NCI-H2081 (cell line): ENCODE measurements around the gene PUS1.
"Not testable (repeated sequence)": the region's sequence is repeated elsewhere in the genome, so short reads cannot be mapped to it uniquely, and the experiment has no call there.

Experiments
- DNase-seq, 2 experiments: peaks; one replicate each; lab custom pipeline; 2025; lab: John Stamatoyannopoulos, UW

PUS1 gene

GRCh38 chr12:131928711-131929580 lies at the start of gene PUS1:
Gene PUS1, plus strand, starts transcription at chr12:131929276. Its CDS starts 447 bp downstream, at chr12:131929723.
- DNase-seq = peak; percentile 95

GRCh38 chr12:131882804-131883520 lies 46.1 kb upstream of the PUS1 start:
- no peak for DNase-seq

- no peak for DNase-seq
Measured at GRCh38 chr12:131883521-131883900, 45.6 kb upstream of the PUS1 start.

GRCh38 chr12:131885076-131885475 lies 44.0 kb upstream of the PUS1 start:
- DNase-seq = not testable (repeated sequence)

GRCh38 chr12:131885543-131886057 lies 43.5 kb upstream of the PUS1 start:
- no peak for DNase-seq

GRCh38 chr12:131891722-131892121 lies 37.4 kb upstream of the PUS1 start:
- not testable (repeated sequence) for DNase-seq

GRCh38 chr12:131892711-131893604 lies 36.1 kb upstream of the PUS1 start:
- no peak for DNase-seq

- DNase-seq = no peak
Measured at GRCh38 chr12:131893605-131894312, 35.3 kb upstream of the PUS1 start.

GRCh38 chr12:131894313-131894860 lies 34.7 kb upstream of the PUS1 start, which contains the start of gene ULK1:
Gene ULK1, plus strand, starts transcription at chr12:131894622. Its CDS starts 380 bp downstream, at chr12:131895002.
- peak; percentile 85 to 96 for DNase-seq

- DNase-seq = no peak
Measured at GRCh38 chr12:131894981-131895639, 34.0 kb upstream of the PUS1 start.

GRCh38 chr12:131895640-131896079 lies 33.4 kb upstream of the PUS1 start:
- DNase-seq = no peak

- peak; percentile 79 to 85 for DNase-seq
Measured at GRCh38 chr12:131896080-131896810, 32.8 kb upstream of the PUS1 start.

- DNase-seq = no peak
Measured at GRCh38 chr12:131896811-131897270, 32.2 kb upstream of the PUS1 start.

- DNase-seq = no peak
Measured at GRCh38 chr12:131897276-131897675, 31.8 kb upstream of the PUS1 start.

GRCh38 chr12:131897875-131898274 lies 31.2 kb upstream of the PUS1 start:
- DNase-seq = no peak

GRCh38 chr12:131900397-131900796 lies 28.7 kb upstream of the PUS1 start:
- no peak for DNase-seq

GRCh38 chr12:131901431-131902331 lies 27.4 kb upstream of the PUS1 start:
- DNase-seq = no peak
